ENCODE results near the gene SENP6.

Gene SENP6

GRCh38 chr6:75755704-75756103, 154.0 kb downstream of the SENP6 start:
- TF ChIP-seq, protein P1, sequence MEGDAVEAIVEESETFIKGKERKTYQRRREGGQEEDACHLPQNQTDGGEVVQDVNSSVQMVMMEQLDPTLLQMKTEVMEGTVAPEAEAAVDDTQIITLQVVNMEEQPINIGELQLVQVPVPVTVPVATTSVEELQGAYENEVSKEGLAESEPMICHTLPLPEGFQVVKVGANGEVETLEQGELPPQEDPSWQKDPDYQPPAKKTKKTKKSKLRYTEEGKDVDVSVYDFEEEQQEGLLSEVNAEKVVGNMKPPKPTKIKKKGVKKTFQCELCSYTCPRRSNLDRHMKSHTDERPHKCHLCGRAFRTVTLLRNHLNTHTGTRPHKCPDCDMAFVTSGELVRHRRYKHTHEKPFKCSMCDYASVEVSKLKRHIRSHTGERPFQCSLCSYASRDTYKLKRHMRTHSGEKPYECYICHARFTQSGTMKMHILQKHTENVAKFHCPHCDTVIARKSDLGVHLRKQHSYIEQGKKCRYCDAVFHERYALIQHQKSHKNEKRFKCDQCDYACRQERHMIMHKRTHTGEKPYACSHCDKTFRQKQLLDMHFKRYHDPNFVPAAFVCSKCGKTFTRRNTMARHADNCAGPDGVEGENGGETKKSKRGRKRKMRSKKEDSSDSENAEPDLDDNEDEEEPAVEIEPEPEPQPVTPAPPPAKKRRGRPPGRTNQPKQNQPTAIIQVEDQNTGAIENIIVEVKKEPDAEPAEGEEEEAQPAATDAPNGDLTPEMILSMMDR (IDR thresholded peaks at IDR 0.05), result no peak

DNA sequence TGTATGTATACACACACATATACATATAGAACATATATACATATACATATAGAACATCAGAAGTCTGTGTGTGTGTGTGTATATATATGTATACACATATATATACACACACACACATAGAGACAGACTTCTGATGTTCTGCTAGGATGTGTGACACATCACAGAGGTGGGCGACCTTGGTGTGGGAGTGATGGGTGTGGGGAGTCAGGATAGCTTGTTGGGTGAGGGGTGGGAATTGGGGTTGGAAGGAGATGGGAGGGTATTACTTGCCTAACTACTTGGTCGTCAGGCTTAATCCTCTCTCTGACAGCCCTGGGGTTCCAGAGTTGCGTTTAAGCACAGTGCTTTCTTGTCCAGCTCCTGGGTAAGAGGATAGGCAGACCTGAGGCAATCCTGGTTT, 155.6 kb downstream of the SENP6 start:
- TF ChIP-seq, protein P1 (IDR thresholded peaks at IDR 0.05), result no peak

DNA sequence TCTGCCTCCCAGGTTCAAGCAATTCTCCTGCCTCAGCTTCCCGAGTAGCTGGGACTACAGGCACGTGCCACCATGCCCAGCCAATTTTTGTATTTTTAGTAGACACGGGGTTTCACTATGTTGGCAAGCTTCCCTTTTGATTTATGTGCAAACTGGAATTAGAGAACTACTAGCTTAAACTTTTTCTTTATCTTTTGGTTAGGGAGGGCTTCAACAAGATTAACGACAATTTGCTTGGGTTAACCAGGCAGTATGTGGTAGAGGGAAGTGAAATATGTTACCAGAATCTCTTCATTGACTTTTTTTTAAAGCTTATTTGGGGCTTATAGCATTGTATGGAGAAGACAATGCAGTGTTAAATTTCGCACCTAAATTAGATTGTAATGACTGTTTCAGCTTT, 156.4 kb downstream of the SENP6 start:
- TF ChIP-seq, protein P1 (IDR thresholded peaks at IDR 0.05), result no peak

DNA sequence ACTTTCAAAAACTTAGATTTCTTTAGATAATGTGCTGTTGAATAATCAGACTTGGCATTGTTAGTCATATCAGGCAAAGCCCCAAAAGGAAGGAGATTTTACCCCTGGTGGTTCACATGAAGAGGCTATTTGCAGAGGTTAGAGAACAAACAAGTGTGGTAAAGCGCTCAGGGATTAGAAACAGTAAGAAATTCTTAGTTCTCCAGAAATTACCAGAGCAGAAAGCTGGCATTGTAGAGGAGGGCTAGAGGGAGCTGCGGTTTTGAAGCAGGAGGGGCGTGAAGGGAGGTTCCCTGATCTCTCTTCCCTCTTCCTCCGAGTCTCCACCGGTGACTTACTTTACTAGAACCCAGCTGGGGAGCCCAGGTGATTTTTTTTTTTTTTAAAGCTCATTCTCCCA, 157.5 kb downstream of the SENP6 start:
- TF ChIP-seq, protein P1 (IDR thresholded peaks at IDR 0.05), result no peak

GRCh38 chr6:75760320-75760719, 158.6 kb downstream of the SENP6 start:
- TF ChIP-seq, protein P1 (IDR thresholded peaks at IDR 0.05), result no peak

DNA sequence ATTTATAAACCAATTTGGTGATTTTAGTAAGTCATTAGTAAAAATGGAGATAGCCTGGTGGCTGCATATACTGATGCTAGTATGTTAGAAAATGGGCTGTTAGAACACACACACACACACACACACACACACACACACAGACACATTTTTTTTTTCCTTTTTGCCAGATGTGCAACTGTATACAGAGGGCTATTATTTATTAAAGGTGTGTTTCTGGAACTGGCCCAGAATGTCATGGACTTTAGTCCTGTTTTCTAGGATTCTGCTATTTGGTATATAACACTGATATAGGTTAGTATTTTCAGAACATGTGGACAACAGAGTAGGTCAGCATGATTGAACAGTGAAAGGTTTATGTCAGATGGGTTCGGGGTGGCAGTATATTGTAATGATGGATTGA, 159.8 kb downstream of the SENP6 start:
- TF ChIP-seq, protein P1 (IDR thresholded peaks at IDR 0.05), result no peak

DNA sequence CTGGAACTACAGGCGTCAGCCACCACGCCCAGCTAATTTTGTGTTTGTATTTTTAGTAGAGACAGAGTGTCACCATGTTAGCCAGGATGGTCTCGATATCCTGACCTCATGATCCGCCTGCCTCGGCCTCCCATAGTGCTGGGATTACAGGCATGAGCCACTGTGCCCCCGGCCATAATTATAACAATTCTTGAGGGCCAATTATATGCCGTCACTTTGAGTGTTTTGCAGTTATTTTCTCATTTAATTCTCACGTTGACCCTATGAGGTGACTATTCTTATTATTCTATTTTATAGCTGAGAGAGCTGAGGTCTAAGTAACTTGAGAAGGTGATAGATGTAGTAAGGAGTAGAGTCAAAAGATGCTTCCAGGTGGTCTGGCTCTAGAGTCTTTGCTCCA, 160.4 kb downstream of the SENP6 start:
- TF ChIP-seq, protein P1 (IDR thresholded peaks at IDR 0.05), result no peak

- TF ChIP-seq, protein P1 (IDR thresholded peaks at IDR 0.05), result no peak
These were observed 164.7 kb downstream of the SENP6 start for GRCh38 chr6:75766387-75766786.

All from LNCAP (cell line).